Nucleus accumbens (tissue), 56 donors: ENCODE data around the gene RSRC1.
"Not testable (repeated sequence)": the region's sequence is repeated elsewhere in the genome, so short reads cannot be mapped to it uniquely, and the experiment has no call there.

Source experiments
- DNase-seq, 56 donors: peaks; one replicate each; lab custom pipeline; 2025; lab: John Stamatoyannopoulos, UW

RSRC1 gene

DNA sequence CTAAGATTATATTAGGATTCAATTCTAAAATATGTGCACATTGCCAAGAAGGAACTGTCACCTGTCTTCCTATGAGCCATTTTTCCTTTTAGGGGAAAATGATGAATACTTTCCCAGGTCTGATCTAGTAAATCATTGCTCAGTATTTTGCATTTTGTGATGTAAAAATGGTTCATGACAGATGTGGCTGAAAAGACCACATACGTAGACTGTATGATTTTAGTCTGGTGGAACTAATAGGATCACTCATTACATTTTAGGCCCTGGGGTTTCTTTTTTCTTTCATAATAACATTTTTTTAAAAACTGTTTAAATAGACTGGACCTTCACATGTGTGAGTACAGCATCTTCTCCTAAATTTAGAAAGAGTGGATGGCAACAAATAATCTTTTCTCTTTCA is 259.4 kb downstream of the RSRC1 start:
- DNase-seq, result no peak

DNA sequence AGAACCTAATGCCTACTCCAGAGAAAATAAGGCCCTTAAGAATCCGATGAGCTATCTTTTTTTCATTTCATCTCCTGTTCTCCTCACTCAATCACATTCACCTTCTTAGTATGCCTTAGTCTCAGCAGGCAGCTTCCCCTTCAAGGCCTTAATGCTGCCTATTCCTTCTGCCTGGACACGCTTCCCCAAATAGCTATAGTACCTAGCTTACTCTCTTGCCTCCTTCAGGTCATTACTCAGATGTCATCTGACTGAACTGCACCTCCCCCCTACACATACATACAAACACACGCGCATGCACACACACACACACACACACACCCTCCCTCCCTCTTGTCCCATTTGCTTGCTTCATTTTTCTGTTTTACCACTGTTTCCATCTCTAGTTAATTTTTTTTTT is 269.6 kb downstream of the RSRC1 start:
- DNase-seq, result no peak

DNA sequence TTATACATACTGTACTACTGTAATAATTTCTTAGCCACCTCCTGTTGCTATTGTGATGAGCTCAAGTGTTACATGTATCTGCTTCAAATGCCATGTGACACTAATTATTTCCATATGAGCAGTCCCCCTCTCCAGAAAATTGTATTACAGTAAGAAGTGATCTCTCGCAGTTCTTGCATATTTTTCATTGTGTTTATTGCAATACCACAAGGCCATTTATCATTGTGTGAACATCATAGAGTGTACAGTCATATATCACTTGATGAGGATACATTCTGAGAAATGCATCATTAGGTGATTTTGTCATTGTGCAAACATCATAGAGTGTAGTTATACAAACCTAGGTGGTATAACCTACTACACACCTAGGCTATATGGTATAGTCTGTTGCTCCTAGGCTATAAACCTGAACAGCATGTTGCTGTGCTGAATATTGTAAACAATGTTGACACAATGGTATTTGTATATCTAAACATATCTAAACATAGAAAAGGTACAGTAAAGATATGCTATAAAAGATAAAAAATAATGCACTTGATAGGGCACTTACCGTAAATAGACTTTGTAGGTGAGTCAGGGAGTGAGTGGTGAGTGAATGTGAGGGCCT is 271.5 kb downstream of the RSRC1 start:
- no peak for DNase-seq

DNA sequence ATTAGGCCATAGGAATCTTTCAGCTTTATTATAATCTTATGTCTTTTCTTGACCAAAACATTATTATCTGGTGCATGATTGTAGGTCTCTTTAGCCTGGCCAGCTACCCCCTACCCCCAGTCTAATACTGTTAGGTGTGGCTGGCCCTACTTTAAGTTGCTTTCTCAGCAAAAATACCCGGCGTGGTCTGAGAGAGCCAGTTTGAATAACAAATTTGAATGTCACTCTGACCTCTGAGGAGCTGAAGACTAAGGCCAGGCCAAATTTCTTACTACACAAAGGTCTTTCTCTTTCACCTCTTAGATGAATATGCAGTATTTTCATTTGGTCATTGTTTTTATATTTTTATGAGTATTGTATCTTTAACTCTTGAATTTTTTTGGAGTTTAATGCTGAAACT is 272.6 kb downstream of the RSRC1 start:
- no peak for DNase-seq

DNA sequence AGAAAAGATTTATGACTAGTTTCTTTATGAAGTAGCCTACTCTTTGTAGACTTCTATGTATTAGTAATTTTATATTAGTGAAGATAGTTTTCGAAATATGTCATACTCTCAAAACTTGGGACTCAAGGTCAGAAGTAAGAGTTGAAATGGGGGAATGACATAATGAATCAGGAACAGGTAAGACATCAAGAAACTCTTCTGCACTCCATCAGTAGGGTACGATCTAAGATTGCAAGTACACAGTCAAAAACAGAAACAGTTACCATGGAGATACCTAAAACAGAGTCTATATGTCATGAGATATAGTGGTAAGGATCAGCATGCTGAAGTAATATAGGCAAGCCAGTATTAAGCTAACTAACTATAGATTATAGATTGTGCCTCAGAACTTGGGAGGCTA is 274.1 kb downstream of the RSRC1 start:
- no peak for DNase-seq

DNA sequence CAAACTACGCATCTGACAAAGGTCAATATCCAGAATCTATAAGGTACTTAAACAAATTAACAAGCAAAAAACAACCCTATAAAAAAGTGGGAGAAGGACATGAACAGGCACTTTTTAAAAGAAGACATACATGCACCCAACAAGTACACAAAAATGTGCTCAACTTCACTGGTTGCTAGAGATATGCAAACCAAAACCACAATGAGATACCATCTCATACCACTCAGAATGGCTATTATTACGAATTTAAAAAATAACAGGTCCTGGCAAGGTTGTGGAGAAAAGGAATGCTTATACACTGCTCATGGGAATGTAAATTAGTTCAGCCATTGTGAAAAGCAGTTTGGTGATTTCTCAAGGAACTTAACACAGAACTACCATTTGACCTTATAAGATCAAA is 285.5 kb downstream of the RSRC1 start:
- no peak for DNase-seq

DNA sequence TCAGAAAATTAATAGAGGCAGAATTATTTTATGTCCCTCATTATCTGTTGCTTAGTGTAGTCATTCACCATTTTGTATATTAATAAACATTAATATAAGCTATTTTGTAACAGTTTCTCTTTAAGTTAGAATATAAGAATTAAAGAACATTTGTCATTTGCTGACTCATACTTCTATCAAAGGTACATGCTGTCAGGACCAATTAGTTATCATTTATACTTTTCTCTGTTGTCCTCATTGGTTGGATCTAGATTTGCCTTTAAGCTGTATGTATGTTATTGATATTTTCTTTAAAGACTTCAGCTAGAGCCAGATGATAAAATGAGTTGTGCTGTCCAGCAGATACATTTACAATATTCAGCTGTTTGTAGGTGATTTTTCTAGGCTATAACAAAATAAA is 292.7 kb downstream of the RSRC1 start:
- DNase-seq, result no peak

DNA sequence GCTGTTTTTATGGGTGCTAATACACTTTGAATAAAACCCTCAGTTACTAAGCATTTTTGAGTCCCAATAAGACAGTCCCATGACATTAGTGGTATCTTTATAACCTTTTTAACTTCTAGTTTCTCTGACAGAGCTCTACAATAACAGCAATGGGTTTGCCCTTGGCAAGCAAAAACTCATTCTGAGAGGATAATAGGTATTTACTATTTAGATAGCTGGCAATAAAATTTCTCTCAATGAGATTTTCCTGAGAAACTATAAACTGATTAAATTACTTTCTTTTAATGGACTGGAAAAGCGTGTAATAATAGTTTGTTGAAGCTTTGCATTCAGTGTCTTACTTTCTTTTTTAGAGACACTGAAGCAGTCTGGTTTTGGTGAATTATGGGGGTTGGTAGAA is 293.1 kb downstream of the RSRC1 start:
- DNase-seq, result no peak

DNA sequence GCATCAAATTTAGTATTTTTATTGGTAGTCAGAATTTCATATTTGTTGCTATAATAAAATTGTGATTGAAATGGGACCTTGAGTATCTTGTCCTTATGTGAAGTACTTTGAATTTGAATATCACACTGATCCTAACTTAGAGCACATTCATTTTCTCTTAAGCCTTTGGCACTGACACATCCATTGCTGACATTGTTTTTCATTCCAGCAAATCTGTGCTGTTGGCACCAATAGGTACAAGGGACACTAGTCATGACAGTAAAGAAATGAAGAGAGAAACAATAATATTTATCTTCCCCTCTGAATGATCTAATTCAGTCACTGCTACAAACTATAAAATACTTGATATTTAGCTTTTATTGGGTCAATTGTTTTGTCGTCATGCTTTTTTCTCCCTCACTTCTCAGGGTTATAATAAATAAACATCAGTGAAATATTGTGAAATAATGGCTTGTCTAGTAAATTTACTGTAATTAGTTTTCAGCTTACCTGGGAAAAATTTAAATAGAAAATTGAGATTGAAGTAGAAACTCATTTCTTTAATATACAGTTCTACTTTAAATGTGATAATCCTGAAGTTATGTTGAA is 294.3 kb downstream of the RSRC1 start:
- DNase-seq, result no peak

DNA sequence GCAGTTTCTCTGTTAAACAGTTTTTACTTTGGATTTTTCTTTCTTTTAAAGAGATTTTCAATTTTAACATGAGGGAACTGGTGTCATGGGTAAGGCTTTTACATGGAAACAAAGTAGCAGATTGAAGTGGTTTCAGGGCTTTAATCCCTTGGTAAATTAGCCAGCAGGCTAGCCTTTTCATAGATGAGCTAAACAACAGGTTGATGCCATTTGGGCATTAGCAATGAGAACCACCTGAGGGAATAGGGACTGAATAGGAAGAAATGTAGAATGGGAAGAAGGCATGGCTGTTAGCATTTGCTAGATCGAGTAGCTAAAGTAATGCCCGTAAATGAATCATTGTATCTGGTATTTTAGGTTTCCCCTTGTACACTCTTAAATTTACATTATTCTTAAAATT is 295.6 kb downstream of the RSRC1 start:
- DNase-seq, result no peak

DNA sequence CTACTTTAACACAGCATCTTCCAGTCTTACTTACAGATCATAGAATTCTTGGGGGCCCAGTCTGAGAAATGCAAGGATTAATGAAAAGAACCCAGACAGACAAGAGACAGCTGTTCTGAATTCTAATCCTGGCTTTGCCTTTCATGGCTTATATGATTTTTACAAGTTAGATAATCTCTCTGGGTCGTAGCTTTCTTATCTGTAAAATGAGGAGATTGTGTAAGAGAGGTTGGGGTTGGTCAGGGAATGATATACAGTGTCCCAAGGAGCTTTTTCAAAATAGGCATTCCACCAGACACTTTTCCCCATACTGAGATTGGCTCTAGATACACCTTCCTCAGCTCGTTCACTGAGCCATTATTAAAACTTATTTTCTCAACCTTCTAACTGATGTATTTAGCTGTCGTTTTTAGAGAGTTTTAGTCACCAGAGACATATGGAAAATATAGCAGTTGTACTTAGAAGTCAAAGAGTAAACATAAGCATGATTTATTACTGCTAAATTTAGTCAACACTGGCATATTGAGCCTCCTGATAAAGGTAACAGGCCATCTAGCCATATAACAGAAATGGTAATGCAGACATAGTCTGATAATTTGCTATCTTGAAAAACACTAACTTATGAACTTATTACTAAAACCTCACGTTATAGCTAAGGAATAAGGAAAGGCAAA is 298.1 kb downstream of the RSRC1 start:
- DNase-seq, result no peak

DNA sequence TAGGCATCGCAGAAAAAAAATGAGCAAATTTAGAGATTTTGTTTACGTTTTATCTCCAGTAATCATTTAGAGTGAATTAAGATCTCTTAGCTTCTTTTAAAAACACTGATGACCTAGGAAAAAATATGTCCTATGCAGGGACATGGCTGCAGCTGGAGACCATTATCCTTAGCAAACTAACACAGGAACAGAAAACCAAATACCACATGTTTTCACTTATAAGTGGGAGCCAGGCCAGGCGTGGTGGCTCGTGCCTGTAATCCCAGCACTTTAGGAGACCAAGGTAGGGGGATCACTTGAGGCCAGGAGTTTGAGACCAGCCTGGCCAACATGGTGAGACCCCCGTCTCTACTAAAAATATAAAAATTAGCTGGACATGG is 298.6 kb downstream of the RSRC1 start:
- not testable (repeated sequence) for DNase-seq

DNA sequence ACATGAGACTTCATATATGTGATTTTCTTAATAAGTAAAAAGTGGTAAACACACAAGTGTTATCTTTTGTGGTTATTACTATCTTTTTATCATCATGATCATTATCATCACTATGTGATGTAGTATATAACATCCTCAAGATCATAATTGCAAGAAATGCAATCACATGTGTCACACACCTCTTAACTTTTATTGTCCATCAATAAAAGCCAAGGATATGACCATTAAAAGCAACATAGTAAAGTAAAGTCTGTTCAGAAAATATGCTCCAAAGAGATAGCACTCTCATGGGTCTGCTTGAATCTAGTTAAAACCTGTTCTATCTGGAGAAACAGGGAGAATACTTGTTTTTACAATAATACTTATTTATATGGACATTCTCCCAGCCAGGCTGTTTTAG is 308.1 kb downstream of the RSRC1 start:
- no peak for DNase-seq

DNA sequence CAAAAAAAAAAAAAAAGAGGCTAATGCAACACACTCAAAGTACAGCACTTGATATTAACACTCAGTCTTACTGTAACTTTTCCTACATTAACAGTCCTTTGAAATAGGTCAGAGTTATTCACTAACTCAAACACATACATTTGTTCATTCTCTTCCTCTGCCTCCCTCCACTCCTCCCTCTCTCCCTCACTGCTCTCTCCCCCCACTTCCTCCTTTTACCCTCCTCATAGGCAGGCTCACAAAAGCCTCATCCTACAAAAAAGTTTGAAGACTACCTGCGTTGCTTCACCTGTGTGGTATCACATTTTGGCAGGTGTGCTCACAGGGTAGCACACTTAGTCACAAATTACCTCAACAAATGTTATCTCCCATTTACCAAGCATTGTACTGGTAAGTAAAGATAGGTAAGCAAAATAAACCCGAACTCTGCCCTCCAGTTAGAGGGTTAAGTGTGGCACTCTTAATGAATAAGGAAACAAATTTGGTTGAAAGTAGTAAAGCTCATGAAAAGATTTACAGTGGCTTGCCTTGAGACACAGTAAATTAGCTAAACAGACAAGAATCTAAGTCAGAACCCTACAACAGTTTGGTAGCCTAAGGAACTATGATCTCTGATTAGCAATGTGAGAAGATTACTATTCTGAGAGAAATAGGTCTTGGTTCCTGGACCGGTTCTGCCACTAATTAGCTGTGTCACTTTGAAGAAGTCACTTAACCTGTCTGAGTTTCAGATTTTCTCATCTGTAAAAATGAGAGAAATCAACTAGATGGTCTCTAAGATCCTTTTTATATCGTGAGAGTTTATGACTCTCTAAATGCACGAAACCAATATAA is 310.1 kb downstream of the RSRC1 start:
- no peak for DNase-seq

DNA sequence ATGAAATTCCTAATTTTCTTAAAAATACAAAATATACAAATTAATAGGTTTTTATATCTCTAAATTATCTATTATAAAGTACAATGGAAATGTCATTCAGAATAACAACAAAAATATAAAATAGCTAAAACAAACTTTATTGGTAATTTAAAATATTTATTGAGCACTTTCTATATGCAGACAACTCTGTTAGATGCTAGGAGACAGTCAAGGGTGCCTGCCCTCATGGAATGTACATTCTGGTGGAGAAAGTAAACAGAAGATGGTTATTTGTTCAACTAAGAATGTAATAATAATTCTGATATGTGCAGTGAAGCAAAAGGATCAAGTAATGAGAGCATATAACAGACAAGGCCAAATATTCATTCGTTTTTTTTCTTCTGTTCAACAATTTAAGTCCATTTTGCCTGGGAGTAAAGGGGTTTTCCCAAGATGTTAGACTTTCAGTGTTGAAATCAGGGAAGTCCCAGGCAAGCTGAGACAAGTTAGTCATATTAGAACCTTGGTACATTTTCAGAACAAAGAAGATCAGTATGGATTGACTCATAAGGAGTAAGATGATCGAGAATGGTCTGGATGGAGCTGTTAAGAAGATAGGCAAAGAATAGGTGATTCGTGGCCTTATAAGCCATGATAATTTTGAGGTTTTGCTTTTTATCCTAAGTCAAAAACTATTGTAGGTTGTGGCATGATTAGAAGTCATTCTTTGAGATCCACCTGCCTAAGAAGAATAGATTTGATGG is 310.9 kb downstream of the RSRC1 start:
- DNase-seq, result no peak

DNA sequence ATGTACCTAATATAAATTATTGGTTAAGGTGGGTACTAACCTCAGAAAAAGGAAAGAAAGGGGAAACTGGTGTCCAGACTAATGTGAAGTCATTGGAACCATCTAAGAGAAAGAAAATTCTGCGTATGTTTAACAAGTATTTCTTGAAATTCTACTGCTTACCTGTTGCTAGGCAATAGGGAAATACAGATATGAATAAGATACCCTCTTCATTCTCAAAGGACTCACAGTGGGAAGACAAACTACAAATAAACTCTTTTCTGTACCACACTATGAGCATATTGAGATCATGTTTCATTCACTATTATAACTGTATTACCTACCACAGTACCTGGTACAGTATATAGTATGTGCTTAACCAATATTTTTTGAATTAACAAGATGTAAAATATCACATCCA is 320.6 kb downstream of the RSRC1 start:
- DNase-seq, result no peak

DNA sequence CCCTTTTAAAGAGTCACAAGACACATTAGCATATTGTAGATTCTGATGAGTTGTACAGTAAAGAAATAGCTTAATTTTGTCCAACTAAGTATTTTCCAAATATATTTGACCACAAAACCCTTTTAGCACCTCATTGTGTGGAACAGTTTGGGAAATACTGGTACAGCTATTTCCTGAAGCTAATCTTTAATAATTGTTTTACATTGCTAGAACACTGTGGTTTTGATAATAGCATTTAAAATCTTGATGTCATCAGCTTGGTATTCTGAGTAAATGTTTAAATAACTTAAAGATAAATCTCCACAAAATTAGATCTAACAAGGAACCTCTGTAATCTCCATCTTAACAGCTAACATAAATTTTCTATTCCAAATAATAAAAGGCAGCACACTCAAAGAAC is 321.1 kb downstream of the RSRC1 start:
- no peak for DNase-seq

DNA sequence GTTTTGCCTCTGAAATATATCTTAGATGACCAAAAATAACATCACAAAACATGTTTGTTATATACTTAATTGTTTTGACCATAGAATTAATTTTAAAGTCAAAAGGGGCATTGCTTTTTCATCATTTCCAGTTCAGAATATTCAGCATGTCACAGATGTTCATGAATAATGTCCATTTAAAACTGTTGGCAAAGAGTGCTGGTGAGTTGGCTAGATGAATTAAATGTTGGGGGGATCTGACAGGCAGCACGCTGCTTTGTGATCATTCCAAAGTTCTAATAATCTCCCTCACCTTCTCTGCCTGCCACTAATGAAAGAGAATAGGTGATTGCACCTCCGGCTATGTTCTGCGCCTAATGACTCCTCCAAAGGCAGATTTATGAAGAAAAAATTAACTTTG is 321.9 kb downstream of the RSRC1 start:
- no peak for DNase-seq

DNA sequence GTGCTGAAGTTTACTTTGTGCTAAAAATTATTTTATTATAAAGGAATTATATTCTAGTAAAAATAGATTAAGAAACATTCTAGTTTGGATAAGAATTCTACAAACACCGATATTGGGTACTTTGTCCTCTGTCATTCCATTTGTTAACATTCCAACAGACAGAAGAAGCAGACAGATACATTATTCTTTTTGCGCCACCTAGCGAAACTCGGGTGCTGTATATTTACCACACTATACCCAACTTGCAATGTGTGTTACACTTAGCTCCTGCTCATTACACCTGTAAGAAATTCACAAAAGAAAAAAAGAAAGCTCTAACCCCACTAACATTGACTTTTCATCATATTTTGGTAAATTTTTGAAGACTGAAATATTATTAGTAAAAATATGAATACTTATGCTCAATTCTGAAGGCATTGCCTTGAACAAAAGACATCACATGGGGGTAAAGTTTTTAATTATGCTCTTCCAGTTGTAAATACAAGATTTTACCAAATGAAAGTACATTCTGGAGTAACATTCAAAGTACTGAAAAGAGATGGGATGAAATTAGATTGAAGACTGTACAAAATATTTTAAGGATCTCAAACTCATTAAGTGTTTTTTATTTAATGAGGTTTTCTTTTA is 324.6 kb downstream of the RSRC1 start:
- peak in 41 of 56 donors; percentile 0 to 75 (median 21) for DNase-seq

DNA sequence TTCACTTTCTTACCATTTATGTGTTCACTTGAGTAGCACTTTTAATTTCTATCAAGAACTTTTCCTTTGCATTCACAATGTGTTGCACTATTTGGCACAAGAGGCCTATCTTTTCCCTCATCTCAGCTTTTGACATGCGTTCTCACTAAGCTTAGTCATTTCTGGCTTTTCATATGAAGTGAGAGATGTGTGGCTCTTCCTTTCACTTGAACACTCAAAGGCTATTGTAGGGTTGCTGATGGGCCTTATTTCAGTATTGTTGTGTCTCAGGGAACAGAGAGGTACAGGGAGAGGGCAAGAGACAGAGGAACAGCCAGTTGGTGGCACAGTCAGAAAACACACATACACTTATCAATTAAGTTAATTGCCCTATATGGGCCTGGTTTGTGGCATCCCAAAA is 333.7 kb downstream of the RSRC1 start:
- DNase-seq, result no peak
